Stimulated activated naive B cell treated with anti-CD40 and anti-IgM and Interleukin-4, amounts not matched to agents 10 μg/mL and 1 μg/mL and 100 μg/mL, for 72 hours (primary cell): ENCODE data around the gene CIZ1.

Source experiments
- ATAC-seq, 2 donors: fragments of 150-1000 bp; cut with Tn5 transposase; replicated peaks; 2 replicates each; pipeline ENCODE4 v1.10.0; 2021; ENCODE audit warnings: moderate library complexity in 1 of 2
- DNase-seq: peaks from one replicate; pipeline ENCODE4 v3.0.0; 2021
- H3K27ac Mint-ChIP-seq: one replicate; pipeline ENCODE4 v1.8.0; 2022; ENCODE audit warnings: mild to moderate bottlenecking, mixed read lengths
- H3K27me3 Mint-ChIP-seq, 2 donors: one replicate each; pipeline ENCODE4 v1.8.0; 2022; ENCODE audit warnings: mixed read lengths in 2 of 2
- H3K36me3 Mint-ChIP-seq, 2 donors: one replicate each; pipeline ENCODE4 v1.8.0; 2022; ENCODE audit warnings: mixed read lengths in 2 of 2, mild to moderate bottlenecking in 1 of 2
- H3K4me1 Mint-ChIP-seq, 2 donors: one replicate each; pipeline ENCODE4 v1.8.0; 2022; ENCODE audit warnings: mixed read lengths in 2 of 2, mild to moderate bottlenecking in 1 of 2
- H3K4me3 Mint-ChIP-seq, 2 donors: one replicate each; pipeline ENCODE4 v1.8.0; 2022; ENCODE audit warnings: mild to moderate bottlenecking in 2 of 2, mixed read lengths in 2 of 2, moderate library complexity in 1 of 2
- H3K9me3 Mint-ChIP-seq, 2 donors: one replicate each; pipeline ENCODE4 v1.8.0; 2022; ENCODE audit warnings: mixed read lengths in 2 of 2, mild to moderate bottlenecking in 1 of 2

CIZ1 gene

GRCh38 chr9:128218518-128219389 is 27.4 kb upstream of the CIZ1 start:
- H3K9me3 Mint-ChIP-seq, result no peaks in the 10 kb centered on the region
- ATAC-seq (peak; percentile 96 to 97), DNase-seq (peak; percentile 91)
- H3K27ac Mint-ChIP-seq, result peak overlapping the region; percentile 66
- peaks cover 4% of the 10 kb centered on the region in 2 donors for H3K27me3 Mint-ChIP-seq
- peak overlapping the region; percentile 75 to 80 for H3K4me3 Mint-ChIP-seq
- H3K4me1 Mint-ChIP-seq, result peaks cover 9 to 13% of the 10 kb centered on the region in 2 donors
- no peaks in the 10 kb centered on the region for H3K36me3 Mint-ChIP-seq

DNA sequence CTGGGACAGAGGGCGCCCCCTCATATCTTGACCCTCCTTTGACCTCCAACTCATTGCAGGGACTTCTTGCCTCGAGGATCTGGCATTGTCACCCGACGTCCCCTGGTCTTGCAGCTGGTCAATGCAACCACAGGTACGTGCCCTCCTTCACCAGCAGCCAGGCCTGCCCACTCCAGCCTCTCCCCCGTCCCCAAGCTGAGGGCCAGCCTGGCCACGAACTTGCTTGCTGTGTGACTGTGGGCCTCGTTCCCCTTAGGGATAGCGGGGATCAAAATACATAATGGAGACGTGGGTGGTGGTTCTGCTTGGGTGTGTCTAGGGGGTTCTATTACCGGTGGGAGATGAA is 26.8 kb upstream of the CIZ1 start:
- peak overlapping the region; percentile 75 to 80 for H3K4me3 Mint-ChIP-seq
- DNase-seq (no peak), ATAC-seq (no peak)
- H3K27me3 Mint-ChIP-seq, result peaks cover 8 to 10% of the 10 kb centered on the region in 2 donors
- no peaks in the 10 kb centered on the region for H3K36me3 Mint-ChIP-seq
- H3K27ac Mint-ChIP-seq, result peak overlapping the region; percentile 66
- peaks cover 9 to 13% of the 10 kb centered on the region in 2 donors for H3K4me1 Mint-ChIP-seq
- no peaks in the 10 kb centered on the region for H3K9me3 Mint-ChIP-seq

GRCh38 chr9:128216781-128217553 is 25.6 kb upstream of the CIZ1 start:
- peak overlapping the region in 1 of 2 donors; percentile 21 for H3K4me3 Mint-ChIP-seq
- H3K36me3 Mint-ChIP-seq, result no peaks in the 10 kb centered on the region
- ATAC-seq, result no peak
- peaks cover 13 to 18% of the 10 kb centered on the region in 2 donors for H3K27me3 Mint-ChIP-seq
- H3K4me1 Mint-ChIP-seq, result peaks cover 9 to 13% of the 10 kb centered on the region in 2 donors
- no peaks in the 10 kb centered on the region for H3K9me3 Mint-ChIP-seq
- no peak overlapping the region for H3K27ac Mint-ChIP-seq
- DNase-seq, result no peak

DNA sequence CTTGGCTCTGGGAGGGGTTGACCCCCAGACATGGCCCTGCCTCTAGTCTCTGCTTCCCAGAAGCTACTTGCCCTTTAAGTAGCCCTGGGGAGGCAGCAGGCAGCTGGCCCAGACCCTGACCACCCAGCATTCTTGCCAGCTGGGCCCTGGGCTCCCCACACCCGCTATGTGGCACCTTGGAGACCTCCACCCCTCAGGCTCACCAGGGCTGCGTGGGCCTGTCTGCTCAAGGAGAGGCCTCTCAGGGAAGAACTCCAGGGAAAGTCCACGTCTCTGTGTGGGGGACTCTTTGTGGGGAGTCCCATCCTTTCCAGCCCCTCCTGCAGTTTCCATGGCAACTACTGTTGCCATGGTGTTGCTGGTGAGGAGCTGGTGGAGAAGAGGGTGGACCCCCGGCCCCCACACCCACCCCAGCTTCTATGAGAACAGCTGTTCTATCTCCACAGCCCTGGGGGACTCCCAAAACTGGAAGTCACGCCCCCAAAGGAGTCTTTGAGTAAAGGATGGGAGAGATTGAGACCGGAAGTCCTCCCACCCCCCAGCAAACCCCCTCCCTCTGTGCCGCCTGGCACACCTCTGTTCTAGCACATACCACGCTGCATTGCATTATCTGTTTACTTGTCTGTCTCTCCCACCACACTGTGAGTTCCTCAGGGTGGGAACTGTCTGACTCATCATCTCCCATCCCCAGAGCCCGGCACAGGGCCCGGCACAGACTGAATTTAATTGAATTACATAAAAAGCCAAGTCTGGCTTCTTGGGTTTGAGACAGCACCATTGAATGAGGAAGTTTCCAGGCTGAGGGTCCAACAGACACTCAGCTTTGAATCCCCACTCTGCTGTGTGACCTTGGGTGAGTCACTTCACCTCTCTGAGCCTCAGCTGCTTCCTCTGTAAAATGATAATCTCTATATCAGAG is 24.4 kb upstream of the CIZ1 start:
- no peak for ATAC-seq
- H3K4me3 Mint-ChIP-seq, result no peak overlapping the region
- no peaks in the 10 kb centered on the region for H3K9me3 Mint-ChIP-seq
- H3K27me3 Mint-ChIP-seq, result peaks cover 22% of the 10 kb centered on the region in 2 donors
- H3K27ac Mint-ChIP-seq, result no peak overlapping the region
- peaks cover 9 to 13% of the 10 kb centered on the region in 2 donors for H3K4me1 Mint-ChIP-seq
- no peaks in the 10 kb centered on the region for H3K36me3 Mint-ChIP-seq
- DNase-seq, result no peak

DNA sequence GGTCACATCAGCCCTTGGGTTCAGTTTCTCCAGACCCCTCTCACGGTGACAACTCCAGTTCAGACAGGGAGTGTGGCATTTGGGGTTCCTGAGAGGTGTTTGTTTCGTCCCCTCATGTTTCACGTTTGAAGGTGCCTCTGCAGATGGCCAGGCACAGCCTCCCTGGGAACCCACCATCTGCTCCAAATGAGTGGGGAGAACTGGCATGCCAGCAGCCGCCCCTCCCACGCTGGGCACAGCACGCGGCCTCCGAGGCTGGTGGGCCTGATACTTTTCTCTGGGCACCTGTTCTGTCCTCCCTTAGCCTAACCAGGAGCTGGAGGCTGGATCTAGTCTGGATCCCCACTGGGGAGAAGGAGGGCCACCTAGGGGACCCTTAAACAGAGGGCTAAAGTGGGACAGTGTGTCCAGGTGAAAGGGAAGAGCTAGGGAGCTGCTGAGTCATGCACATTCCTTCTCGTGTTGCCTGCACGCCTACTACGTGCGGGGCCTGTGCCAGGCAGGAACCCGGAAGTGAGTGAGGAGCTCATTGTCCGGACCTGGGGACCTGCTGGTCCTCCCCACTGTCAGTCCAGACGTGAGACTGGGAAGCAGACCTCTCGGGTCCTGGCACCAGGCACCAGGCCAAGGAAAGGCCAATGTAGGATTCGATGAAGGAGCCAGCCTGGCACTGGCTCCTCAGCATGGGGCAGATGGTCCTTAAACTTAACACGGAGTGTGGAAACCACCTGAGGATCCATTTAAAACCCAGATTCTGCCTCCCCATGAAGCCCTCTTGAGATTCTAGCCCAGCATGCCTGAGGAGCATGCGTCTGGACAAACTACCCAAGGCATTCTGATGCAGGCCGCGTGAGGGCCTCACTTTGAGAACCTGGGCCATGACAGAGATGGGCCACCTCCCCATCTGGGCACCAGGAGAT is 23.5 kb upstream of the CIZ1 start:
- Mint-ChIP-seq H3K27me3 (peaks cover 22 to 23% of the 10 kb centered on the region in 2 donors), H3K36me3 (no peaks in the 10 kb centered on the region), H3K4me3 (no peak overlapping the region), H3K27ac (no peak overlapping the region), H3K4me1 (peaks cover 9 to 13% of the 10 kb centered on the region in 2 donors), H3K9me3 (no peaks in the 10 kb centered on the region)
- ATAC-seq, result no peak
- DNase-seq, result no peak

DNA sequence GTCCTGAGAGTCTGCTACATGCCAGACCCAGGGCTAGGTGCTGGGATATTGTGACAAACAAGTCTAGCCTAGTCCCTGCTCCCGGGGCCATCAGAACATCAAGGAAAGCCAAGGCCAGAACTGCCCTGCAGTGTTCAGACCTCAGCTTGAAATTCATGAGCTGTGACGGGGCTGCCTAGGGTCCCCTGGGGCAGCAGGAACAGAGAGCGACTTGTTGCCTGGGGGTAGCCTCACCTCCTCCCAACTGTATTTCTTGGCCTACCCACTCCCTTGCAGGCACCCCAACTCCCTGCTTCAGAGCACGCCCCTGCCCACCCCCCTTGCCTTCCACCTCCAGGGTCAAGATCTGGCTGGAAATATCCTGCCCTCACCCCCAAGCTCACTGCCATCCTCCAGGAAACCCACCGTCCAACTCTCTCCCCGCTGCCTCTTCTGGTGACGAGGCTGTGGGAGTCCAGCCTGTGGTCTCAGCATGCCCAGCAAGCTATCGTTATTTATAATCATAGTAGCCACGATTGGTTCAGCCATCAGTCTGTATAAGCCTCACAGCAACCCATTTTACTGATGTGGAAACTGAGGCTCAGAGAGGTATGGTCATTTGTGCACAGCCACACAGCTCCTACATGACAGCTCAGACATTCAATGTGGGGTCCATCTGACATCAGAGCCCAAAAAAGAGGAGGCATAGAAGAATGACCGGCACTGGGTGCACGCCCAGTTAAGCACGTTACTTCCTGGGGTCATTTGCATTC is 22.6 kb upstream of the CIZ1 start:
- peaks cover 22 to 23% of the 10 kb centered on the region in 2 donors for H3K27me3 Mint-ChIP-seq
- DNase-seq (no peak), ATAC-seq (no peak)
- H3K4me3 Mint-ChIP-seq, result no peak overlapping the region
- peaks cover 9 to 11% of the 10 kb centered on the region in 2 donors for H3K4me1 Mint-ChIP-seq
- H3K36me3 Mint-ChIP-seq, result no peaks in the 10 kb centered on the region
- H3K27ac Mint-ChIP-seq, result no peak overlapping the region
- no peaks in the 10 kb centered on the region for H3K9me3 Mint-ChIP-seq

- H3K36me3 Mint-ChIP-seq, result no peaks in the 10 kb centered on the region
- H3K4me3 Mint-ChIP-seq, result no peak overlapping the region
- H3K27ac Mint-ChIP-seq, result no peak overlapping the region
- DNase-seq (no peak), ATAC-seq (no peak)
- H3K4me1 Mint-ChIP-seq, result peaks cover 0 to 2% of the 10 kb centered on the region in 2 donors
- no peaks in the 10 kb centered on the region for H3K9me3 Mint-ChIP-seq
- peaks cover 31 to 32% of the 10 kb centered on the region in 2 donors for H3K27me3 Mint-ChIP-seq
These were observed 20.6 kb upstream of the CIZ1 start for GRCh38 chr9:128211981-128212281.

- Mint-ChIP-seq H3K36me3 (no peaks in the 10 kb centered on the region), H3K4me1 (no peaks in the 10 kb centered on the region), H3K9me3 (no peaks in the 10 kb centered on the region), H3K27ac (peak overlapping the region; percentile 45), H3K4me3 (no peak overlapping the region), H3K27me3 (peaks cover 34 to 38% of the 10 kb centered on the region in 2 donors)
- DNase-seq, result no peak
- no peak for ATAC-seq
These were observed 20.0 kb upstream of the CIZ1 start for GRCh38 chr9:128211186-128211980.

- no peaks in the 10 kb centered on the region for H3K36me3 Mint-ChIP-seq
- no peak overlapping the region for H3K27ac Mint-ChIP-seq
- H3K4me3 Mint-ChIP-seq, result no peak overlapping the region
- DNase-seq, result no peak
- no peaks in the 10 kb centered on the region for H3K9me3 Mint-ChIP-seq
- peaks cover 3 to 4% of the 10 kb centered on the region in 2 donors for H3K4me1 Mint-ChIP-seq
- no peak for ATAC-seq
- peaks cover 43 to 58% of the 10 kb centered on the region in 2 donors for H3K27me3 Mint-ChIP-seq
These were observed 17.7 kb upstream of the CIZ1 start for GRCh38 chr9:128208946-128209669.

DNA sequence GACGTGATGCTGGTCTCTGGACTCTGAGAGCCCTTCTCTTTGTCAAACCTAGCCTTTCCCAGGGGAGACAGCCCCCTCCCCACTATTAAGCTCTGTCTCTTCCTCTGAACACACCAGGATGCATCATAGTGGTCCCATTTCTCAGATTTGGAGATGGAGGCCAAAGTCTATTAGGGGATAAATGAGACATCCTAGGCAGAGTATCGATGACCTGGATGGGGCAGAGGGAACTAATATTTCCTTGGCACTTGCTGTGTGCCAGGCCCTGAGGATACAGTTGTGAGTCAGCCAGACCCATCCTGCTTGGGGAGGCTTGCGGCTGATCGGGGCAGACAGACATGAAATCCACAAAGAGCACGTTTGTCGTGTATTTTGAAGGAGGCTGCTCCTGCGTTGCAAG is 17.0 kb upstream of the CIZ1 start:
- H3K4me3 Mint-ChIP-seq, result no peak overlapping the region
- H3K27me3 Mint-ChIP-seq, result peaks cover 37 to 54% of the 10 kb centered on the region in 2 donors
- DNase-seq (no peak), ATAC-seq (no peak)
- no peak overlapping the region for H3K27ac Mint-ChIP-seq
- no peaks in the 10 kb centered on the region for H3K9me3 Mint-ChIP-seq
- no peaks in the 10 kb centered on the region for H3K36me3 Mint-ChIP-seq
- H3K4me1 Mint-ChIP-seq, result peaks cover 3 to 9% of the 10 kb centered on the region in 2 donors

GRCh38 chr9:128206916-128207910 is 15.8 kb upstream of the CIZ1 start:
- no peak overlapping the region for H3K27ac Mint-ChIP-seq
- H3K36me3 Mint-ChIP-seq, result no peaks in the 10 kb centered on the region
- peaks cover 34 to 45% of the 10 kb centered on the region in 2 donors for H3K27me3 Mint-ChIP-seq
- H3K4me1 Mint-ChIP-seq, result peaks cover 9 to 17% of the 10 kb centered on the region in 2 donors
- no peaks in the 10 kb centered on the region for H3K9me3 Mint-ChIP-seq
- H3K4me3 Mint-ChIP-seq, result no peak overlapping the region
- ATAC-seq, result no peak
- no peak for DNase-seq
